ENCODE measurements around the gene JUN. TPM values are rescaled to one million over a fixed set of nuclear protein-coding genes. Genes with fewer than 3 reads are reported as not detected.

The JUN gene
- total RNA-seq, result 100 to 1,000 TPM in 1 of 4 donors, 10 to 100 TPM in 3; 64.2 to 121 (median 85.9) TPM

- TF ChIP-seq CTCF (IDR thresholded peaks at IDR 0.05; ENCODE audit: low read depth), result no peak
Measured at GRCh38 chr1:58783993-58784757, at the start of gene JUN. Gene JUN (minus strand): TSS chr1:58784047. CDS start chr1:58783070, 977 bp downstream.

GRCh38 chr1:58833166-58833565 lies 49.3 kb upstream of the JUN start:
- no peak for TF ChIP-seq CTCF (IDR thresholded peaks at IDR 0.05; ENCODE audit: low read depth)

- no peak for TF ChIP-seq CTCF (IDR thresholded peaks at IDR 0.05; ENCODE audit: low read depth)
Measured at GRCh38 chr1:58830291-58830690, 46.4 kb upstream of the JUN start.

- no peak for TF ChIP-seq CTCF (IDR thresholded peaks at IDR 0.05; ENCODE audit: low read depth)
Measured at GRCh38 chr1:58829866-58830265, 46.0 kb upstream of the JUN start.

GRCh38 chr1:58827298-58827697 lies 43.5 kb upstream of the JUN start:
- no peak for TF ChIP-seq CTCF (IDR thresholded peaks at IDR 0.05; ENCODE audit: low read depth)

- no peak for TF ChIP-seq CTCF (IDR thresholded peaks at IDR 0.05; ENCODE audit: low read depth)
Measured at GRCh38 chr1:58824753-58825389, 41.0 kb upstream of the JUN start.

GRCh38 chr1:58823481-58824010 lies 39.7 kb upstream of the JUN start:
- no peak for TF ChIP-seq CTCF (IDR thresholded peaks at IDR 0.05; ENCODE audit: low read depth)
